Measurements from ENCODE around the gene SERPINA1. TPM values are rescaled to one million over a fixed set of nuclear protein-coding genes. Genes with fewer than 3 reads are reported as not detected.
"Not testable (repeated sequence)": the region's sequence is repeated elsewhere in the genome, so short reads cannot be mapped to it uniquely, and the experiment has no call there.

The SERPINA1 gene
- total RNA-seq, 1 experiment from 2014 or later = 3.2 TPM

DNA sequence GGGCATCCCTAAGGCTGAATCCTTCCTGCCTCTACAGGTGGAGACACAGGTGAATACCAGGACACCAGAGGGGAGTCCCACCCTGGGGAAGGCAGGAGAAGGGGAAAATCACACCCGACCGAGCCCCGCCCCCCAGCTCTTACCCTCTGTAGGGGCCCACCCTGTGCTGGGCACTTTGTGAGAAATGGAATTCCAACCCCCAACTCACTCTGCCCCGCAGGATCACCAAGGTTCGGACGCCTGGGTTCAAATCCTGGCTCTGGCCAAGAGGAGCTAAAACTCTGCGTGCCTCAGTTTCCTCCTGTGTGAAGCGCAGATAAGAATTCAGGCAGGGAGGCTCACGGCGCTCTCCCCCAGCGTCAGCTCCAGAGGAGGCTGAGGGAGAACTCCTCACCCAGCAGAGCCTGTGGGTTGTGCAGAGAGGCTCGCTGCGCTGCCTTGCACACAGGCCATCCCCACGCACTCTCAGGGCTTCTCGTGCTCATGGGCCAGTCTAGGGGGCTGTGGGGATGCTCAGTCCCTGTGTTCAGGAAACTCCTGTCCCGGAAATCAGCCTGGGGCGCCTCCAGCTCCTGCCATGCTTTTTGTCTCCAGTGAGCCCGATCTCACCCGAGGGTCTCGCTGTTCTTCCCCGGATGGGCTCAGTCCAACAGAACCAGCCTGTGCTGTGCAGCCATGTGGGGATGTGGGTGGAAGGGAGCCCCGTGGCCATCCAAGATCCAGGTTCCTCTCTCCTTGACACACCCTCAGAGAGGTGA is 18.5 kb downstream of the SERPINA1 start:
- DNase-seq (ENCODE audit: low spot score) = not testable (repeated sequence)

DNA sequence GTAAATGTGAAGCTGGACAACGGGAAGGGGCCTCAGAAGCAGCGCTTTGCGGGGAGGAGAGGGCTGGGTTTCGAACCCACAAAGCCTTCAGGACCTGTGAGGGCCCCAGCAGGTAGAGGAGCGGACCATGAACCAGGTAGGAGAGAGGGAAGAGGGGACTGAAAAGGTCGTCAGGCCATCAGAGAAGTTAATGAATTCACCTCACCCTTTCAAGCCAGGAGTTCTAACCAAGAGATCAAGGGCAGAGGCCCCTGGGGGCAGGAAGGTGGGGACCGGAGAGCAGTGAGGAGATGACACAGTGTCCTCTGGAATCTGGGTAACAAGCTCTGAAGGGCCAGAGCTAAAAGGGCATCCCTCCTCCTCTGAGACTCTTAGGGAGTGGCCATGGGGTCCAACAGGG is 19.4 kb downstream of the SERPINA1 start:
- no peak for DNase-seq (ENCODE audit: low spot score)

GRCh38 chr14:94368243-94368590 is 20.2 kb downstream of the SERPINA1 start:
- no peak for DNase-seq (ENCODE audit: low spot score)

DNA sequence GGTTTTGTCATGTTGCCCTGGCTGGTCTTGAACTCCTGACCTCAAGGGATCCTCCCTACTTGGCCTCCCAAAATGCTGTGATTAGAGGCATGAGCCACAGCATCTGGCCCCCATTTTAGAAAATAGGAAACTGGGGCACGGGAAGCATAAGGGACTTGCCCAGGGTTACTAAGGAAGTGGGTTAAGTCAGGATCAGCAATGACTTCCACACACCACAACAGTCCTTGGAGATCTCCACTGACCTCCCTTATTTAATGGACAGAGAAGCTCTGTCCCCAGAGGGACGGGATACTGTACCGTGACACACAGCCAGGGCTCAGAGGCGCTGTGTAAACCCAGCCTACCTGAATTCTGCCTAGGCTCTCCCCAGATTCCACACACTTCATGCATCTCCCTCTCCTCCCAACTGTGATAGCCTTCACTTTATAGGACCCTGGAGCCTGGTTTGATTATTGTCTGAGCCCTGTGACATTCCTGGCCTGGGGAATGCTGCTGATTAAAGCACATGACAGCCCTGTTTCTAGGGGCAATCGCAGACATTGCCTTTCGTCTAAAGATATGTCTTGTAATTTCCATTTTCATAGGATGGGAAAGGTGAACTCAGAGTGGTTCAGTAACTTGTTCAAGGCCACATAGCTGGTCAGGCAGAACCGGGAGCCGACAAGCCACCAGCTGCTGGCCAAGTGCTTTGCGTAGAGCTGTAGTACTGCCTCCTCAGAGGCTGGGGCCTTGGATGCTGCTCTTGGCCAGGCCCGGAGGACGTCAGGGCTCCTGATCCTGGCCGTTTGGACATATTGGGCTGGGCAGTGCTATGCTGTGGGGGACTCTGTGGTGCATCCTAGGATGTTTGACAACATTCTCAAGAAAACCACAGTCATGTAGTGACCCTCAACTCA is 20.8 kb downstream of the SERPINA1 start:
- DNase-seq (ENCODE audit: low spot score) = no peak

DNA sequence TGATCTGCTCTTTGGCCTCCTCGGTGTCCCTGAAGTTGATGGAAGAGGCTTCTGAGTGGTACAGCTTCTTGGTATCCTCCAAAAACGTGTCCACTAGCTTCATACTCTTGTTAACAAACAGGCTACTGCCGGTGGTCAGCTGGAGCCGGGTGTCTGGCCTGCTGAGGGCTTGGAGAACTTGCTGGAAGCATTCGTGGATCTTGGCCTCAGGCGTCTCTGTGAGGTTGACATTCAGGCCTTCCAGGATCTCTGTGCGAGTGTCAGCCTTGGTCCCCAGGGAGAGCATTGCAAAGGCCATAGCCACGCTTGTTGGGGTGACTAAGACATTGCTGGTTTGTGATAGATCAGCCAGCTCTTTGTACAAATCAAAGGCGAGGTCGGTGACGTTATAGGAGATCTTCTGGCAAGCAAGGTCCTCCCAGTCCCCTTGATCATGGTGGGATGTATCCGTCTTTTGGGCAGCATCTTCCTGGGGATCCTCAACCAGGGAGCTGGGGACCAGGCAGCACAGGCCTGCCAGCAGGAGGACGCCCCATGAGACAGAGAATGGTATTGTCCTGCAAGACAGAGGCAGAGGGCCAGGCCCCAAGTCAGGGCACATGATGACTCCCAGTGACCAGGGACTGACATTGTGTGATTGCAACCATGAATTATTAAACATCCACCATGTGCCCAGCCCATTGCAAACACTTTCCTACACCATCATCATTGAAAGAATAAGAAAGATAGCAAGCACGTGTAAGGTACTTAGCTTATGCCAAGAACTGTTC is 22.1 kb downstream of the SERPINA1 start, which contains the start of gene SERPINA2:
TSS of gene SERPINA2 (minus strand) at position 553 of the 770 bp plus-strand sequence.
- DNase-seq (ENCODE audit: low spot score) = no peak

GRCh38 chr14:94365624-94366023 is 22.8 kb downstream of the SERPINA1 start:
- no peak for DNase-seq (ENCODE audit: low spot score)

GRCh38 chr14:94364964-94365363 is 23.4 kb downstream of the SERPINA1 start:
- no peak for DNase-seq (ENCODE audit: low spot score)

DNA sequence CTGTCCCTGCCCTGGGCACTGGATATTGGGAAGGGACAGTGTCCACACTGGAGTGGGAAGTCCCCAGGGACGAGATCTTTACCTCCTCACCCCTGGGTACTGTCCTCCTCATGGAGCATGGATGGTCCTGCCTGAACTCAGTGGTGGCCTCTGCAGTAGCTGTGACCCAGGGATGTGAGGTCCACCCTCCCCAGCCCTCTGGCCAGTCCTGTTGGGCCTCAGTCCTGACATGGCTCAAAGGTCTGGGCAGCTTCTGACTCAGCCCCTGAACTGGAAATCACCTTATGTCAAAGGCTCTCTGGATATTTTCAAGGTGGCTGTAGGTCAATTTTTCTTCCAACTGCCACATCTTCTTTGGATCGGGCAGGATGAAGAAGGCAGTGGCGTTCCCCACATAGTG is 24.4 kb downstream of the SERPINA1 start:
- DNase-seq (ENCODE audit: low spot score) = no peak

- DNase-seq (ENCODE audit: low spot score) = no peak
These were observed 25.2 kb downstream of the SERPINA1 start for GRCh38 chr14:94363151-94363624.

DNA sequence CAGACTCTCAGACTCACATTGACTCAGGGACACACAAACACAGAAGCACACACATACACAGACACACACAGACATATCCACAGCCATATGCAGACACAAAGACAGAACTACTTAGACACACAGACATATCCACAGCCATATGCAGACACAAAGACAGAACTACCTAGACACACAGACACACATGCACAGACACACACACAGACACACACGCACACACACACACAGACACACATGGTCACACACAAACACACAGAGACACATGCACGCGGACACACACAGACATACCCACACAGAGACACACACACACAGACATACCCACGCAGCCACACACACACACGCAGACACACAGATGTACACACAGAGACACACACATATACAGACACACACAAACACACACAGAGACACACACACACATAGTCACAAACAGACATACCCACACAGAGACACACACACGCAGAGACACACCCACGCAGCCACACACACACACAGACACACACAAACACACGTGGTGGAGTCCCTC is 25.7 kb downstream of the SERPINA1 start:
- no peak for DNase-seq (ENCODE audit: low spot score)

- no peak for DNase-seq (ENCODE audit: low spot score)
These were observed 26.7 kb downstream of the SERPINA1 start for GRCh38 chr14:94361682-94362081.

DNA sequence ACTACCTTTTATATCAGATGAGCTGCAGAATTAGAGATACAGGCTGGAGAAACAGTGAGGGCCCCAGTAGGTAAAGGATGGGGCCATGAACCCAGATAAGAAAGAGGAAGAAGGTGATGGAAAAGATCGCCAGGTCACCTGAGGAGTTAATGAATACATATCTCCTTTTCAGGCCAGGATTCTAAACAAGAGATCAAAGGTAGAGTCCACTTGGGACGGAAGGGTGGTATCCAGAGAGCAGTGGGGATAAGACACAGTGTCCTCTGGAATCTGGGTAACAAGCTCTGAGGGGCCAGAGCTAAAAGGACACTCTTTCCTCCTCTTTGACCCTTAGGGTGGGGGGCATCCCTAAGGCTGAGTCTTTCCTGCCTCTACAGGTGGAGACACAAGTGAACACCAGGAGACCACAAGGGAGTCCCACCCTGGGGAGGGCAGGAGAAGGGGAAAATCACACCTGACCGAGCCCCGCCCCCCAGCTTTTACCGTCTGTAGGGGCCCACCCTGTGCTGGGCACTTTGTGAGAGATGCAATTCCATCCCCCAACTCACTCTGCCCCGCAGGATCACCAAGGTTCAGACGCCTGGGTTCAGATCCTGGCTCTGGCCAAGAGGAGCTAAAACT is 27.3 kb downstream of the SERPINA1 start:
- no peak for DNase-seq (ENCODE audit: low spot score)

DNA sequence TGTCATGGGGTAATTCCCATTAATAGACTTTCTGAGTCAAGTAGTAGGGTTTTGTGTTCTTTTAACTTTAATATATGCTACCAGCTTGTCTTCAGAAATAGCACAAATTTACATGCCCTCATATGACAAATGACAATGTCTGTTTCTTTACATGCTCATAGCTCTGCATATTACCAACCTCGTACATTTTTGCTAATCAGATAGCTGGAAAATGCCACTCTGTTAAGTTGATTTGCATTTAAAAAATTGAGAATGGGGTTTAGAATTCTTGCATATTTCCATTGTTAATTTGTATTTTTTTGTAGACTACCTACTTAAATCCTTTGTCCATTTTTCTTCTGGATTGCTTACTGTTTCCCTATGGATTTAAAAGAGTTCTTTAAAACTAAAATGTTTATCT is 31.2 kb downstream of the SERPINA1 start:
- no peak for DNase-seq (ENCODE audit: low spot score)

DNA sequence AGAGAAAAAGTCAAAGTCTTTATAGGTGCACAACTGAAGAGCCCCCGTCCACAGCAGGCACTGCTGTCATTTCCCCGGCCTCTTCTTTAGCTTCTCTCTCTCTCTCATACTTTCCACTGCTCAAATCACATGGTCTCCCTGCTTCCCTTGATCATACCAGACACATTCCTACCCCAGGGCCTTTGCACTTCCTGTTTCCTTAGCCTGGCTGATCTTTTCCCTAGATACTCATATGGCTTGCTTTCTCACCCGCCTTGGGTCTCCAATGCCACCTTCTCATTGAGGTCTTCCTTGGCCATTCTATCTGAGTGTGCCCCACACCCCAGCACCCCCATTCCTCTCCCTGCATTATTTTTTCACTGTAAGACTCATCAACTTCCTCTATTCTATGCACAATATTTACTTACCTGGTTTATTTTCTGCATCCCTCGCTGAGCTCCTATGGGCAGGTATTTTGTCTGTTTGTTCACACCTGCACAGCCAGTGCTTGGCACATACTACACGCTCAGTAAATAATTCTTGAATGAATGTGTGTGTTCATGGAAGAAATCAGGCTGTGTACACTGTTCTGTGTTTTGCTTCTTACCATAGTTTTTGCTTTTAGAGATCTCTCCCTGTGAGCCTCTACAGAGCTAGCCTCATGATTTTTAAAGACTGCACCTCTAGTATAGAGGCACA is 31.9 kb downstream of the SERPINA1 start:
- no peak for DNase-seq (ENCODE audit: low spot score)

GRCh38 chr14:94355191-94355794 is 33.1 kb downstream of the SERPINA1 start:
- no peak for DNase-seq (ENCODE audit: low spot score)

DNA sequence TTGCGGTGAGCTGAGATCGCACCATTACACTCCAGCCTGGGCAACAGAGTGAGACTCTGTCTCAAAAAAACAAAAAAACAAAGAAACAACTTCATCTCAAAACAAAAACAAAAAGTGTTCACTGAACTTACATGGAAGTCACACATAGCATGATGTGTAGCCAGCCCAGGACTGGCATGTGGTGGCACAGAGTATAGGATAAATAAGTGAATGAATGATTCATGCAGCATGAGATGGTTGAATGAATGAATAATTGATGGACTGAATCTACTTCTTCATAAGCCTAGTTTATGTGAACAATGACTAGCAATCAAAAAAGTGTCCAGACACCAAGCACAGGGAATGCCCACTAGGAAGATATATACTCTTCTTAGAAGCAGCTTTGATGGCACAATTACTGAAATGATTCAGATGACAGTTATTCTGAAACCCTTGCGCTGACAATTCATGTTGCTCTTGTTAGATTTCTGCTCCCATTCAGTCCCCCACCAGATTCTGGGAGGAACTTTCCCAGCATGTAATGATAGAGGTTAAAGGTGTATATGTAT is 33.7 kb downstream of the SERPINA1 start:
- DNase-seq (ENCODE audit: low spot score) = no peak

GRCh38 chr14:94354190-94354589 is 34.2 kb downstream of the SERPINA1 start:
- not testable (repeated sequence) for DNase-seq (ENCODE audit: low spot score)

DNA sequence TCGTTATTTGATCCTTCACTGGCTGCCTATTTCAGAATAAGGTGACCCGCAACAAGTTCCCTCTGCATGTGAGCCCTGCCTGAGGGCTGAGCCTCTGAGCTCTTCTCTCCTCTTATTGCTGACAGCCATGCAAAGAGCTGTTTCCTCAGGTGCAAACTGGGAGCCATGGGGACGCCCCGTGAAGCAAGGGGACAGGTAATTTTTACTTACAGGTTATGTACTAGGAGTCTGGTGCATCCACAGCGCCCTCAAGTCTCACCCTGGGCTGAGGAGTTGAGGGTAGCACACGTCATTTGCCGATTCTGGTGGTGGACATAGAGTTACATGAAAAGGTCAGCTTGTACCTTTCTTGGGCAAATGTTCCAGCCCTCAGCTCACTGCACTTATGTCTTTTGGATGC is 39.1 kb downstream of the SERPINA1 start:
- DNase-seq (ENCODE audit: low spot score) = no peak

DNA sequence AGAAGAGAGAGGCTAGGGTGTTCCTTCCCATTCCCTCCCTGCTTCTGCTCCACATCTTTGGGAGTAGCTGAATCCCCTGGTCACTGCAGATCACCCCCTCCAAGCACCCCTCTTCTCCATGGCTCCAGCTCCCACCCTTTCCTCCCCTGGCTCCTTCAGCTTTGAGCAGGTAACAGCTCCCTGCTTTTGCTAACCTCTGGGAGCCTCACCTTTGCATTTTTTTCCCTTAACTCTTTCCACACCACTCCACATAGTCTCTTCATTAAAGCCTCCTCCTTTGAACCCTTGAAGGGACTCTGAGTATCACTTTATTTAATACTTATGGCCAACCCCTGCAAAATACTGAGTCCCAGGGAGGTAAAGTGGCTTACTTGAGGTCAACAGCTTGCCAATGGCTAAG is 39.6 kb downstream of the SERPINA1 start:
- DNase-seq (ENCODE audit: low spot score) = no peak

DNA sequence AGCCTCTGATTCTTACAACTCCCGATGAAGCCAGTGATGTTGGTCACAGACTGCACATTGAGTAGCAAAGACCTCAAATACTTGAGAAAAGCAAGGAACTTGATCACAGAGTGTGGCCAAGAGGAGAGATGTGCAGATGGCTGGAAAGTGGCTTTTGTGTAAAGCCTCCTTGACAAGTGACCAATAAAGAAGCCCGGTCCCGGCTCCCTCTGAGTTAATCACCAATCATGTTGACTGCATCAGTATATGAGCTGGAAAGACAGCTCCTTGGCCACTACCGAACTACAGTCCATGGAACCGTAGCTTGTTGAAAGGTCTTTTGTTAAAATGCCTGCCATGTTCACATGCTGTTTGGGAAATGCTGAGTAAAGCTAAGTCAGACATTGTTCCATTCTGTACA is 41.6 kb downstream of the SERPINA1 start:
- DNase-seq (ENCODE audit: low spot score) = no peak

All from H4 (cell line).